Stimulated activated CD4-positive, alpha-beta T cell treated with anti-CD3 and anti-CD28 coated beads, Interleukin-2, amount 100 ng/mL, for 48 hours (primary cell): Measurements from ENCODE around the gene CD69.

ENCODE experiments used
- DNase-seq, 2 donors: peaks; one replicate each; pipeline ENCODE4 v3.0.0-alpha.2; 2020

Gene CD69

GRCh38 chr12:9760699-9761418 lies at the start of gene CD69:
Gene CD69 (minus strand): TSS chr12:9760901. CDS start chr12:9760820, 81 bp downstream.
- DNase-seq = peak; percentile 67 to 69

- DNase-seq = no peak
Measured at GRCh38 chr12:9809866-9810265, 49.2 kb upstream of the CD69 start.

- no peak for DNase-seq
Measured at GRCh38 chr12:9809338-9809737, 48.6 kb upstream of the CD69 start.

- no peak for DNase-seq
Measured at GRCh38 chr12:9808504-9808903, 47.8 kb upstream of the CD69 start.

GRCh38 chr12:9806714-9807113 lies 46.0 kb upstream of the CD69 start:
- no peak for DNase-seq

- no peak for DNase-seq
Measured at GRCh38 chr12:9805883-9806282, 45.2 kb upstream of the CD69 start.

GRCh38 chr12:9799961-9800360 lies 39.3 kb upstream of the CD69 start:
- no peak for DNase-seq

- DNase-seq = peak; percentile 44
Measured at GRCh38 chr12:9797722-9798619, 37.3 kb upstream of the CD69 start.

- no peak for DNase-seq
Measured at GRCh38 chr12:9796971-9797370, 36.3 kb upstream of the CD69 start.

GRCh38 chr12:9796346-9796745 lies 35.6 kb upstream of the CD69 start:
- DNase-seq = no peak

- DNase-seq = no peak
Measured at GRCh38 chr12:9795945-9796344, 35.2 kb upstream of the CD69 start.

GRCh38 chr12:9794484-9795093 lies 33.9 kb upstream of the CD69 start:
- DNase-seq = no peak

- no peak for DNase-seq
Measured at GRCh38 chr12:9793779-9794395, 33.2 kb upstream of the CD69 start.

GRCh38 chr12:9792961-9793617 lies 32.4 kb upstream of the CD69 start:
- DNase-seq = no peak

GRCh38 chr12:9792185-9792900 lies 31.6 kb upstream of the CD69 start:
- no peak for DNase-seq

GRCh38 chr12:9786726-9787717 lies 26.3 kb upstream of the CD69 start:
- no peak for DNase-seq

GRCh38 chr12:9784816-9785215 lies 24.1 kb upstream of the CD69 start:
- no peak for DNase-seq

- no peak for DNase-seq
Measured at GRCh38 chr12:9784326-9784725, 23.6 kb upstream of the CD69 start.

GRCh38 chr12:9782547-9783382 lies 22.1 kb upstream of the CD69 start:
- DNase-seq = no peak

- no peak for DNase-seq
Measured at GRCh38 chr12:9781360-9781759, 20.7 kb upstream of the CD69 start.
